Measurements from ENCODE around the gene IRS1. TPM values are rescaled to one million over a fixed set of nuclear protein-coding genes. Genes with fewer than 3 reads are reported as not detected.

The IRS1 gene
- total RNA-seq, 1 experiment from 2014 or later: 15.0 TPM

GRCh38 chr2:226847090-226847489 lies 47.5 kb upstream of the IRS1 start:
- H4K91ac ChIP-seq (ENCODE audit: insufficient read length, low read depth, low read length): no peak overlapping the region
- H2BK5ac ChIP-seq (ENCODE audit: insufficient read length, low read length): no peak overlapping the region
- H3K9ac ChIP-seq (ENCODE audit: extremely low read depth, insufficient read length, low read length): no peak overlapping the region
- H2AK5ac ChIP-seq (ENCODE audit: insufficient read length, low read length): no peak overlapping the region
- H4K8ac ChIP-seq (replicated peaks; ENCODE audit: insufficient read length, low read depth, low read length): no peak overlapping the region
- Mint-ChIP-seq H3K27ac (no peak overlapping the region), H3K36me3 (ENCODE audit: insufficient read depth in 1 of 3, low read depth in 3 of 3) (peaks cover 5 to 9% (median 5%) of the 10 kb centered on the region in 3 experiments), H3K4me3 (no peak overlapping the region), H3K9me3 (peaks cover 1 to 7% of the 10 kb centered on the region in 2 experiments; a peak in 2 of 5 replicates), H3K4me1 (peaks cover 4% of the 10 kb centered on the region in 2 experiments; a peak in 3 of 4 replicates), H3K27me3 (ENCODE audit: low read depth) (no peaks in the 10 kb centered on the region)
- no peaks in the 10 kb centered on the region for H3K79me1 ChIP-seq (ENCODE audit: insufficient read depth, low read depth, low read length, poor library complexity, severe bottlenecking)
- no peak overlapping the region for H3K56ac ChIP-seq (ENCODE audit: insufficient read length, low read depth, low read length)
- TF ChIP-seq CTCF (conservative IDR thresholded peaks at IDR 0.05): no peak
- no peak overlapping the region for H2BK12ac ChIP-seq (ENCODE audit: insufficient read length, low read depth, low read length)
- no peak overlapping the region for H2AFZ ChIP-seq (ENCODE audit: low read length)
- H4K5ac ChIP-seq (ENCODE audit: insufficient read length, low read depth, low read length): no peak overlapping the region
- H3K79me2 ChIP-seq (ENCODE audit: insufficient read depth, low read length): no peaks in the 10 kb centered on the region
- no peak overlapping the region for H3T11ph ChIP-seq (ENCODE audit: low read length)
- no peak overlapping the region for H2BK120ac ChIP-seq (ENCODE audit: low read depth, low read length, poor library complexity, severe bottlenecking)
- H3K27ac ChIP-seq (ENCODE audit: insufficient read length, low read depth, low read length): no peak overlapping the region
- H3K14ac ChIP-seq (ENCODE audit: insufficient read depth, low read length): no peak overlapping the region
- no peaks in the 10 kb centered on the region for H3K4me1 ChIP-seq (ENCODE audit: insufficient read depth, low read length)
- H3K27me3 ChIP-seq (ENCODE audit: insufficient read depth, low read length): no peaks in the 10 kb centered on the region
- DNase-seq: no peak
- H3K23ac ChIP-seq (ENCODE audit: insufficient read length, low read depth, low read length): no peak overlapping the region
- no peak overlapping the region for H2BK15ac ChIP-seq (ENCODE audit: low read depth, low read length)
- no peak overlapping the region for H3K18ac ChIP-seq (ENCODE audit: insufficient read length, low read depth, low read length)
- WGBS (ENCODE audit: extremely low coverage, insufficient read length, low lambda C conversion rate): no CpG with 5 or more reads among the region's 1 CpG
- H3K4ac ChIP-seq (ENCODE audit: low read depth, low read length): no peak overlapping the region
- H3K4me2 ChIP-seq (ENCODE audit: insufficient read depth, insufficient read length, low read length): no peak overlapping the region
- H3K9me3 ChIP-seq (ENCODE audit: control insufficient read depth, low read depth, low read length): no peaks in the 10 kb centered on the region
- no peaks in the 10 kb centered on the region for H4K20me1 ChIP-seq (ENCODE audit: control insufficient read depth, insufficient read depth, insufficient read length)
- no peaks in the 10 kb centered on the region for H3K23me2 ChIP-seq (ENCODE audit: insufficient read length, low read depth, low read length, poor library complexity, severe bottlenecking)
- H2BK20ac ChIP-seq (ENCODE audit: low read depth, low read length, poor library complexity, severe bottlenecking): no peak overlapping the region

All from H9 (cell line).